ENCODE results near the gene ADIRF. TPM values are rescaled to one million over a fixed set of nuclear protein-coding genes. Genes with fewer than 3 reads are reported as not detected.

Gene ADIRF
- total and polyA plus RNA-seq, 9 of the 15 experiments (the other 6 are each of a cell fraction or from before 2014, with no cell fraction given), result 0.08 TPM; not detected in 8

- TF ChIP-seq ZNF184 (CRISPR knock-in tag; IDR thresholded peaks at IDR 0.05), result no peak
- TF ChIP-seq KLF13 (tag; IDR thresholded peaks at IDR 0.05; ENCODE audit: borderline replicate concordance, low read depth), result 0 out of 2 replicates have a peak, but pooled peaks have one; percentile 26
- peak; percentile 38; the same call in 1 of the 2 replicates for TF ChIP-seq CTBP1 (IDR thresholded peaks at IDR 0.05; ENCODE audit: borderline replicate concordance)
- no peak for TF ChIP-seq SRSF1 (IDR thresholded peaks at IDR 0.05; ENCODE audit: low read depth, low read length)
- no peak for TF ChIP-seq ZMIZ1 (IDR thresholded peaks at IDR 0.05; ENCODE audit: low read depth in 2 of 2, low read length in 2 of 2)
- TF ChIP-seq ZNF398 (CRISPR knock-in tag; IDR thresholded peaks at IDR 0.05), result no peak
- TF ChIP-seq GATA2 (CRISPR knock-in tag; IDR thresholded peaks at IDR 0.05), result no peak
- no peak for TF ChIP-seq SUPT5H (IDR thresholded peaks at IDR 0.05)
- no peak; the same call in 1 of the 2 replicates for TF ChIP-seq TCF3 (CRISPR knock-in tag; IDR thresholded peaks at IDR 0.05)
- TF ChIP-seq CBFA2T2 (conservative IDR thresholded peaks at IDR 0.05), result 0 out of 2 replicates have a peak, but pooled peaks have one; percentile 23
- TF ChIP-seq CHAMP1 (IDR thresholded peaks at IDR 0.05), result no peak
- peak; percentile 80 for TF ChIP-seq RNF2 (IDR thresholded peaks at IDR 0.05)
- TF ChIP-seq MAFF (IDR thresholded peaks at IDR 0.05; ENCODE audit: low read length), result no peak
Measured at GRCh38 chr10:86953747-86954680, 14.3 kb upstream of the ADIRF start (continued).

All from K562 (cell line).